Peyer's patch (tissue), 4 donors: ENCODE measurements around the gene IQCH. TPM values are rescaled to one million over a fixed set of nuclear protein-coding genes. Genes with fewer than 3 reads are reported as not detected.

Source experiments
- DNase-seq, 3 donors: peaks; one replicate each; pipeline ENCODE4 v3.0.0-alpha.2; 2017 to 2019
- H3K27ac ChIP-seq, 4 donors: fragments of 200-600 bp; sonication (generic); one replicate each; pipeline ENCODE4 v1.5.1; 2016 to 2019
- H3K27me3 ChIP-seq, 2 donors: fragments of 200-600 bp; sonication (generic); one replicate each; pipeline ENCODE4 v1.5.1; 2019
- H3K36me3 ChIP-seq, 3 donors: fragments of 200-600 bp; sonication (generic); one replicate each; pipeline ENCODE4 v1.5.1; 2016 to 2019
- H3K4me1 ChIP-seq, 4 donors: fragments of 200-600 bp; sonication (generic); one replicate each; pipeline ENCODE4 v1.5.1; 2016 to 2019
- H3K4me3 ChIP-seq, 4 donors: fragments of 200-600 bp; sonication (generic); 1 replicate in 3 of 4; 2 replicates in 1 of 4; pipeline ENCODE4 v1.5.1; 2016 to 2019; ENCODE audit warnings: mild to moderate bottlenecking in 1 of 4
- H3K9me3 ChIP-seq, 4 donors: fragments of 200-600 bp; sonication (generic); one replicate each; pipeline ENCODE4 v1.5.1; 2016 to 2019; ENCODE audit warnings: mild to moderate bottlenecking in 1 of 4
- POLR2A ChIP-seq, 2 donors: fragments of 450-650 bp; IDR thresholded peaks; one replicate each; pipeline ENCODE4 v1.5.1; 2017; ENCODE audit warnings: antibody characterized with exemption in 2 of 2, mild to moderate bottlenecking in 2 of 2, moderate library complexity in 2 of 2
- total RNA-seq, 4 donors: library from RNA; depleted of rRNA; stranded (reverse); fragments of >200 nt; gene quantifications; one replicate each; pipeline ENCODE4 v1.1.0, GENCODE V29; 2016
- TF ChIP-seq, protein P1 (sequence below), 6 experiments: fragments of 450-650 bp in 4 of 6; fragments of 200-600 bp in 2 of 6; sonication (generic) in 1 of 6; IDR thresholded peaks; one replicate each; pipeline ENCODE4 v1.5.1; 2017 to 2019; ENCODE audit warnings: antibody characterized with exemption in 6 of 6, mild to moderate bottlenecking in 3 of 6, moderate library complexity in 1 of 6

Gene IQCH
- total RNA-seq, 4 donors from 2014 or later = 0.53 to 1.2 (median 0.88) TPM

- H3K27me3 ChIP-seq = no peaks in the 10 kb centered on the region
- peaks cover 0 to 29% (median 2%) of the 10 kb centered on the region in 4 donors for H3K4me1 ChIP-seq
- no peaks in the 10 kb centered on the region for H3K36me3 ChIP-seq
- DNase-seq = peak; percentile 29 to 63 (median 53)
- TF ChIP-seq, protein P1, sequence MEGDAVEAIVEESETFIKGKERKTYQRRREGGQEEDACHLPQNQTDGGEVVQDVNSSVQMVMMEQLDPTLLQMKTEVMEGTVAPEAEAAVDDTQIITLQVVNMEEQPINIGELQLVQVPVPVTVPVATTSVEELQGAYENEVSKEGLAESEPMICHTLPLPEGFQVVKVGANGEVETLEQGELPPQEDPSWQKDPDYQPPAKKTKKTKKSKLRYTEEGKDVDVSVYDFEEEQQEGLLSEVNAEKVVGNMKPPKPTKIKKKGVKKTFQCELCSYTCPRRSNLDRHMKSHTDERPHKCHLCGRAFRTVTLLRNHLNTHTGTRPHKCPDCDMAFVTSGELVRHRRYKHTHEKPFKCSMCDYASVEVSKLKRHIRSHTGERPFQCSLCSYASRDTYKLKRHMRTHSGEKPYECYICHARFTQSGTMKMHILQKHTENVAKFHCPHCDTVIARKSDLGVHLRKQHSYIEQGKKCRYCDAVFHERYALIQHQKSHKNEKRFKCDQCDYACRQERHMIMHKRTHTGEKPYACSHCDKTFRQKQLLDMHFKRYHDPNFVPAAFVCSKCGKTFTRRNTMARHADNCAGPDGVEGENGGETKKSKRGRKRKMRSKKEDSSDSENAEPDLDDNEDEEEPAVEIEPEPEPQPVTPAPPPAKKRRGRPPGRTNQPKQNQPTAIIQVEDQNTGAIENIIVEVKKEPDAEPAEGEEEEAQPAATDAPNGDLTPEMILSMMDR (IDR thresholded peaks at IDR 0.05) = no peak
- no peak for TF ChIP-seq POLR2A (IDR thresholded peaks at IDR 0.05)
- no peaks in the 10 kb centered on the region for H3K9me3 ChIP-seq
- H3K27ac ChIP-seq = peak overlapping the region; percentile 77 to 91 (median 84)
- H3K4me3 ChIP-seq = peak overlapping the region; percentile 66 to 96 (median 83)
Measured at GRCh38 chr15:67543348-67543718, 288.7 kb downstream of the IQCH start.

DNA sequence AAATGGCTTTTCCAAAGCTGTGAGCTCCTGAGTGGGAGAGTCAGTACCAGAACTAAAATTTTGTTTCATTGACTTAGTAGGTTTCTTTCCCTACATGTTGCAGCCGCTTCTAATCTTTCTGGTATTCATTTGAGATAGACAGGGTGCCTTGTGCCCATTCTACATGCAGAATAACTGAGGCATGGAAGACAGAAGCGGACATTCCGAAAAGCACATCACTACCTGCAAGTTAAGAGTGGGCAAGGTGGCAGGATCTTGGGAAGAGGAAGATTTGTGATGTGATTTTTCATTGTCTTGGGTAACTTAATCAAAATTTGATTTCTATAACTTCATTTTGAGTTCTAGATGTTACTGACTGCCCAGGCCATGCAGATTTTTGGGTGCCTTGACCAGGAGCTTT lies 289.9 kb downstream of the IQCH start:
- H3K4me1 ChIP-seq = peaks cover 0 to 39% (median 2%) of the 10 kb centered on the region in 4 donors
- no peaks in the 10 kb centered on the region for H3K27me3 ChIP-seq
- no peak overlapping the region for H3K4me3 ChIP-seq
- no peaks in the 10 kb centered on the region for H3K36me3 ChIP-seq
- TF ChIP-seq, protein P1 (IDR thresholded peaks at IDR 0.05) = no peak
- TF ChIP-seq POLR2A (IDR thresholded peaks at IDR 0.05) = no peak
- no peak for DNase-seq
- H3K9me3 ChIP-seq = no peaks in the 10 kb centered on the region
- no peak overlapping the region for H3K27ac ChIP-seq

DNA sequence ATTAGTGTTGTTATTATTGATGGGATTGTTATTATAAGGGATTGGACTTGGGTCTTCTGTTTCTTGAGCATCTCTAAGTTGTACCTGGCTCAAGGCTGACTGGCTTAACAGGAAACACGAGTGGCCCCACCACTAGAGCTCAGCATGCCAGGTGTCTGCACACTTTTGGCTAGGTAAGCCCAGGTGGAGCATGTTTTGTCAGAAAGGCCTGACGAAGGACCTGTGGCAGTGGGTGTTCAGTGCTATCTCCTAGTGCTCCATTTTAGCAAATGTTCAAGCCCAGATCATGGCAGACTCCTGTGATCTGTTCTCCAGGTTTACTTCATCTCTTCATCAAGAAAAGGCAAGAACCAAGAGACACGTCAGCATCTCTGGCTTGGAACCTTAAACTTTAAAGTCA lies 291.3 kb downstream of the IQCH start:
- H3K27ac ChIP-seq = no peak overlapping the region
- H3K27me3 ChIP-seq = no peaks in the 10 kb centered on the region
- no peaks in the 10 kb centered on the region for H3K9me3 ChIP-seq
- H3K4me1 ChIP-seq = peaks cover 0 to 39% (median 2%) of the 10 kb centered on the region in 4 donors
- DNase-seq = no peak
- H3K4me3 ChIP-seq = no peak overlapping the region
- H3K36me3 ChIP-seq = peaks cover 0 to 2% (median 0%) of the 10 kb centered on the region in 3 donors
- TF ChIP-seq, protein P1 (IDR thresholded peaks at IDR 0.05) = no peak
- TF ChIP-seq POLR2A (IDR thresholded peaks at IDR 0.05) = no peak

DNA sequence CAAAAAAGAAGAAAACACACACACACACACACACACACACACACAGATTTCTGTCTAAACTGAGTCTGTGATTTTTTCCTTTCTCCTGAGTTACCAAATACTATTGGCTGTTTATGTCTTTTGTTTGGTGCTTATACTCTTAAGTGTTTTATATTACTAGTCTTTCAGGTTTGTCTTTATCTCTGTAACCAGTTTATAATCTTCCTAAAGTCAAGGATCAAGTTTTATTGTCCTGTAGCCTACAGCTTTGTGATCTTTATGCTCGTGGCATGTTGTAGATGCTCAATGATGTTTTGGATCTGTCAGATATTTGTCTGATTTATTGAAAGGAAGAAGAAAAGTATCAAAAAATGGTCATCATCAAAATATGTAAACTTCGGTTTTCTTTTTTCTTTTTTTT lies 292.5 kb downstream of the IQCH start:
- no peak overlapping the region for H3K4me3 ChIP-seq
- no peak for DNase-seq
- H3K36me3 ChIP-seq = peaks cover 0 to 13% (median 0%) of the 10 kb centered on the region in 3 donors
- H3K27ac ChIP-seq = no peak overlapping the region
- peaks cover 0 to 39% (median 2%) of the 10 kb centered on the region in 4 donors for H3K4me1 ChIP-seq
- H3K9me3 ChIP-seq = no peaks in the 10 kb centered on the region
- TF ChIP-seq POLR2A (IDR thresholded peaks at IDR 0.05) = no peak
- TF ChIP-seq, protein P1 (IDR thresholded peaks at IDR 0.05) = no peak
- no peaks in the 10 kb centered on the region for H3K27me3 ChIP-seq

DNA sequence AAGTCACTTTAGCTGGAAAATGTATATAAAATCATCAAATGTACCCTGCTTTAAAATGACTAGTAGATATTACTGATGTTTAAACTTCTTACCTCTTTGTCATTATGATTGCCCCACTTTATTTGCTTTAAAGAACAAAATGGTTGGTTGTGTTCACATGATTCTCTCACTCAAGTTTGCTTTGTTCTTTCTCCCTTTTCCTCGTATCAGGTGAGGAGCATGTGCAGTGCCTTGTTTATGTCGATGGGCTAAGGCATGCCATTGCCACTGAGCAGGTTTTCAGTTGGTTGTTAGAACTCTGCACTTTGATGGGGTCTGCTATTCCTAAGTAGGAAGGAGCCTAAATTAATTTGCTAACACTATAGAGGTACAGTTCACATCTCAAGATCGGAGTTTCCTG lies 293.2 kb downstream of the IQCH start:
- no peak for TF ChIP-seq POLR2A (IDR thresholded peaks at IDR 0.05)
- TF ChIP-seq, protein P1 (IDR thresholded peaks at IDR 0.05) = no peak
- peak overlapping the region in 1 of 4 donors; percentile 17 for H3K27ac ChIP-seq

More for the DNA sequence above, 293.2 kb downstream of the IQCH start:
- H3K36me3 ChIP-seq = peaks cover 0 to 13% (median 0%) of the 10 kb centered on the region in 3 donors
- H3K4me3 ChIP-seq = no peak overlapping the region
- peaks cover 0 to 39% (median 2%) of the 10 kb centered on the region in 4 donors for H3K4me1 ChIP-seq
- no peaks in the 10 kb centered on the region for H3K9me3 ChIP-seq
- DNase-seq = no peak
- H3K27me3 ChIP-seq = no peaks in the 10 kb centered on the region
